ENCODE measurements around the gene ADAP2. TPM values are rescaled to one million over a fixed set of nuclear protein-coding genes. Genes with fewer than 3 reads are reported as not detected.
"Not testable (repeated sequence)": the region's sequence is repeated elsewhere in the genome, so short reads cannot be mapped to it uniquely, and the experiment has no call there.

Gene ADAP2
- 1 to 10 TPM; 1.2 to 2.4 TPM for polyA plus RNA-seq

GRCh38 chr17:30921544-30922196, at the start of gene ADAP2:
TSS of gene ADAP2 (plus strand) at chr17:30921945. CDS start at chr17:30922015, 70 bp downstream.
- 3% methylated on average over 59 to 60 of the region's 60 CpGs for WGBS, 2 donors
- Histone ChIP-seq H3K36me3 (ENCODE audit: control insufficient read depth in 2 of 2, insufficient read depth in 2 of 2, low read length in 1 of 2) (no peaks in the 10 kb centered on the region), H3K9me3 (ENCODE audit: control insufficient read depth in 2 of 2, insufficient read depth in 1 of 2, low read depth in 1 of 2, low read length in 1 of 2) (no peaks in the 10 kb centered on the region), H3K4me1 (ENCODE audit: control insufficient read depth in 2 of 2, insufficient read depth in 2 of 2, low read length in 1 of 2) (peaks cover 2% of the 10 kb centered on the region in 2 donors), H3K27me3 (ENCODE audit: control insufficient read depth in 1 of 2, insufficient read depth in 2 of 2, low read length in 2 of 2) (peaks cover 0 to 10% of the 10 kb centered on the region in 2 donors), H3K4me3 (ENCODE audit: low read depth in 1 of 2, low read length in 2 of 2) (peak within 1 kb of the TSS; percentile 52), H3K27ac (ENCODE audit: low read depth in 2 of 2, low read length in 1 of 2) (peak within 1 kb of the TSS in 1 of 2 donors; percentile 2)

- H3K27ac ChIP-seq (ENCODE audit: low read depth in 2 of 2, low read length in 1 of 2) = no peak overlapping the region
- H3K4me1 ChIP-seq (ENCODE audit: control insufficient read depth in 2 of 2, insufficient read depth in 2 of 2, low read length in 1 of 2) = no peaks in the 10 kb centered on the region
- no peak overlapping the region for H3K4me3 ChIP-seq (ENCODE audit: low read depth in 1 of 2, low read length in 2 of 2)
- H3K36me3 ChIP-seq (ENCODE audit: control insufficient read depth in 2 of 2, insufficient read depth in 2 of 2, low read length in 1 of 2) = no peaks in the 10 kb centered on the region
- 97 to 98% methylated on average over 5 of the region's 5 CpGs for WGBS, 2 donors
- H3K9me3 ChIP-seq (ENCODE audit: control insufficient read depth in 2 of 2, insufficient read depth in 1 of 2, low read depth in 1 of 2, low read length in 1 of 2) = no peaks in the 10 kb centered on the region
- H3K27me3 ChIP-seq (ENCODE audit: control insufficient read depth in 1 of 2, insufficient read depth in 2 of 2, low read length in 2 of 2) = no peaks in the 10 kb centered on the region
These were observed 35.6 kb upstream of the ADAP2 start for GRCh38 chr17:30886187-30886586.

GRCh38 chr17:30894236-30894635, 27.5 kb upstream of the ADAP2 start:
- Histone ChIP-seq H3K36me3 (ENCODE audit: control insufficient read depth in 2 of 2, insufficient read depth in 2 of 2, low read length in 1 of 2) (peaks cover 0 to 2% of the 10 kb centered on the region in 2 donors), H3K4me1 (ENCODE audit: control insufficient read depth in 2 of 2, insufficient read depth in 2 of 2, low read length in 1 of 2) (no peaks in the 10 kb centered on the region)

GRCh38 chr17:30897311-30897710, 24.4 kb upstream of the ADAP2 start:
- Histone ChIP-seq H3K4me3 (ENCODE audit: low read depth in 1 of 2, low read length in 2 of 2) (no peak overlapping the region), H3K27ac (ENCODE audit: low read depth in 2 of 2, low read length in 1 of 2) (no peak overlapping the region), H3K9me3 (ENCODE audit: control insufficient read depth in 2 of 2, insufficient read depth in 1 of 2, low read depth in 1 of 2, low read length in 1 of 2) (no peaks in the 10 kb centered on the region), H3K36me3 (ENCODE audit: control insufficient read depth in 2 of 2, insufficient read depth in 2 of 2, low read length in 1 of 2) (peaks cover 0 to 2% of the 10 kb centered on the region in 2 donors), H3K4me1 (ENCODE audit: control insufficient read depth in 2 of 2, insufficient read depth in 2 of 2, low read length in 1 of 2) (no peaks in the 10 kb centered on the region), H3K27me3 (ENCODE audit: control insufficient read depth in 1 of 2, insufficient read depth in 2 of 2, low read length in 2 of 2) (no peaks in the 10 kb centered on the region)
- WGBS, 2 donors = 90 to 96% methylated on average over 5 of the region's 5 CpGs

More at GRCh38 chr17:30894236-30894635, 27.5 kb upstream of the ADAP2 start:
- no peak overlapping the region for H3K27ac ChIP-seq (ENCODE audit: low read depth in 2 of 2, low read length in 1 of 2)
- H3K27me3 ChIP-seq (ENCODE audit: control insufficient read depth in 1 of 2, insufficient read depth in 2 of 2, low read length in 2 of 2) = no peaks in the 10 kb centered on the region
- WGBS, 2 donors = 93 to 98% methylated on average over 3 of the region's 3 CpGs
- no peak overlapping the region for H3K4me3 ChIP-seq (ENCODE audit: low read depth in 1 of 2, low read length in 2 of 2)
- H3K9me3 ChIP-seq (ENCODE audit: control insufficient read depth in 2 of 2, insufficient read depth in 1 of 2, low read depth in 1 of 2, low read length in 1 of 2) = no peaks in the 10 kb centered on the region

- no peaks in the 10 kb centered on the region for H3K36me3 ChIP-seq (ENCODE audit: control insufficient read depth in 2 of 2, insufficient read depth in 2 of 2, low read length in 1 of 2)
- 0 to 1% methylated on average over 11 of the region's 11 CpGs for WGBS, 2 donors
- H3K27me3 ChIP-seq (ENCODE audit: control insufficient read depth in 1 of 2, insufficient read depth in 2 of 2, low read length in 2 of 2) = no peaks in the 10 kb centered on the region
- H3K4me1 ChIP-seq (ENCODE audit: control insufficient read depth in 2 of 2, insufficient read depth in 2 of 2, low read length in 1 of 2) = no peaks in the 10 kb centered on the region
- peak overlapping the region; percentile 85 to 99 for H3K4me3 ChIP-seq (ENCODE audit: low read depth in 1 of 2, low read length in 2 of 2)
- peak overlapping the region; percentile 88 to 96 for H3K27ac ChIP-seq (ENCODE audit: low read depth in 2 of 2, low read length in 1 of 2)
- H3K9me3 ChIP-seq (ENCODE audit: control insufficient read depth in 2 of 2, insufficient read depth in 1 of 2, low read depth in 1 of 2, low read length in 1 of 2) = no peaks in the 10 kb centered on the region
These were observed 16.0 kb upstream of the ADAP2 start for GRCh38 chr17:30905742-30906100.

- Histone ChIP-seq H3K36me3 (ENCODE audit: control insufficient read depth in 2 of 2, insufficient read depth in 2 of 2, low read length in 1 of 2) (no peaks in the 10 kb centered on the region), H3K9me3 (ENCODE audit: control insufficient read depth in 2 of 2, insufficient read depth in 1 of 2, low read depth in 1 of 2, low read length in 1 of 2) (no peaks in the 10 kb centered on the region), H3K4me1 (ENCODE audit: control insufficient read depth in 2 of 2, insufficient read depth in 2 of 2, low read length in 1 of 2) (no peaks in the 10 kb centered on the region), H3K27me3 (ENCODE audit: control insufficient read depth in 1 of 2, insufficient read depth in 2 of 2, low read length in 2 of 2) (no peaks in the 10 kb centered on the region), H3K4me3 (ENCODE audit: low read depth in 1 of 2, low read length in 2 of 2) (peak within 1 kb of the TSS; percentile 85 to 99), H3K27ac (ENCODE audit: low read depth in 2 of 2, low read length in 1 of 2) (peak within 1 kb of the TSS; percentile 88 to 96)
- 0 to 1% methylated on average over 47 of the region's 47 CpGs for WGBS, 2 donors
These were observed 15.4 kb upstream of the ADAP2 start, which contains the start of gene TEFM for GRCh38 chr17:30906101-30906911. TSS of gene TEFM (minus strand) at chr17:30906238. CDS start at chr17:30906198, 40 bp downstream.

- no peak overlapping the region for H3K27ac ChIP-seq (ENCODE audit: low read depth in 2 of 2, low read length in 1 of 2)
- 87% methylated on average over 3 of the region's 3 CpGs for WGBS, 2 donors
- H3K27me3 ChIP-seq (ENCODE audit: control insufficient read depth in 1 of 2, insufficient read depth in 2 of 2, low read length in 2 of 2) = no peaks in the 10 kb centered on the region
- no peaks in the 10 kb centered on the region for H3K4me1 ChIP-seq (ENCODE audit: control insufficient read depth in 2 of 2, insufficient read depth in 2 of 2, low read length in 1 of 2)
- no peak overlapping the region for H3K4me3 ChIP-seq (ENCODE audit: low read depth in 1 of 2, low read length in 2 of 2)
- H3K36me3 ChIP-seq (ENCODE audit: control insufficient read depth in 2 of 2, insufficient read depth in 2 of 2, low read length in 1 of 2) = no peaks in the 10 kb centered on the region
- no peaks in the 10 kb centered on the region for H3K9me3 ChIP-seq (ENCODE audit: control insufficient read depth in 2 of 2, insufficient read depth in 1 of 2, low read depth in 1 of 2, low read length in 1 of 2)
These were observed 12.9 kb upstream of the ADAP2 start for GRCh38 chr17:30908717-30909420.

GRCh38 chr17:30910151-30910550, 11.6 kb upstream of the ADAP2 start:
- not testable (repeated sequence) for H3K9me3 ChIP-seq (ENCODE audit: control insufficient read depth in 2 of 2, insufficient read depth in 1 of 2, low read depth in 1 of 2, low read length in 1 of 2); H3K4me1 ChIP-seq (ENCODE audit: control insufficient read depth in 2 of 2, insufficient read depth in 2 of 2, low read length in 1 of 2); H3K27ac ChIP-seq (ENCODE audit: low read depth in 2 of 2, low read length in 1 of 2); H3K36me3 ChIP-seq (ENCODE audit: control insufficient read depth in 2 of 2, insufficient read depth in 2 of 2, low read length in 1 of 2); H3K27me3 ChIP-seq (ENCODE audit: control insufficient read depth in 1 of 2, insufficient read depth in 2 of 2, low read length in 2 of 2); H3K4me3 ChIP-seq (ENCODE audit: low read depth in 1 of 2, low read length in 2 of 2)
- WGBS, 2 donors = 95% methylated on average over 7 of the region's 7 CpGs

GRCh38 chr17:30913955-30914354, 7.8 kb upstream of the ADAP2 start:
- H3K4me3 ChIP-seq (ENCODE audit: low read depth in 1 of 2, low read length in 2 of 2) = no peak overlapping the region
- no peaks in the 10 kb centered on the region for H3K36me3 ChIP-seq (ENCODE audit: control insufficient read depth in 2 of 2, insufficient read depth in 2 of 2, low read length in 1 of 2)
- no peaks in the 10 kb centered on the region for H3K4me1 ChIP-seq (ENCODE audit: control insufficient read depth in 2 of 2, insufficient read depth in 2 of 2, low read length in 1 of 2)
- H3K9me3 ChIP-seq (ENCODE audit: control insufficient read depth in 2 of 2, insufficient read depth in 1 of 2, low read depth in 1 of 2, low read length in 1 of 2) = no peaks in the 10 kb centered on the region
- H3K27ac ChIP-seq (ENCODE audit: low read depth in 2 of 2, low read length in 1 of 2) = no peak overlapping the region
- H3K27me3 ChIP-seq (ENCODE audit: control insufficient read depth in 1 of 2, insufficient read depth in 2 of 2, low read length in 2 of 2) = no peaks in the 10 kb centered on the region

Data from esophagus (tissue), 2 donors.